ENCODE data around the gene SEC22B.
"Not testable (repeated sequence)": the region's sequence is repeated elsewhere in the genome, so short reads cannot be mapped to it uniquely, and the experiment has no call there.

DNA sequence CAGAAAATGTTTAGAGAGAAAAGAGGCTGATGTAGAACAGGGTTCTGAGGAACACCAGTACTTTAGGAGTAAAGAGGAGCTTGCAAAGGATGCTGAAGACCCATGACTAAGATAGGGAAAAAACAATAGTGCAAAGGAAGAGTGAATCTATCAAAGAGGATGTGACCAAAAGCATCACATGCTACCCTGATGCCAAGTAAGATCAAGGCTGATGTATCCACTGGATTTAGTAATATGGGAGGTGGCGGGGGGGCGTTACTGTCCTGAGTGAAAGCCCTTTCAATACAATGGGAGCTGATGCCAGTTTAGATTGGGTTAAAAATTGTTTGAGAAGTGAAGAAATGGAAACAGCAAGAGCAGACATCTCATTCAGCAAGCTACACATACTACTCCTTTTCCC lies 32.2 kb downstream of the SEC22B start:
- TF ChIP-seq, protein P1, sequence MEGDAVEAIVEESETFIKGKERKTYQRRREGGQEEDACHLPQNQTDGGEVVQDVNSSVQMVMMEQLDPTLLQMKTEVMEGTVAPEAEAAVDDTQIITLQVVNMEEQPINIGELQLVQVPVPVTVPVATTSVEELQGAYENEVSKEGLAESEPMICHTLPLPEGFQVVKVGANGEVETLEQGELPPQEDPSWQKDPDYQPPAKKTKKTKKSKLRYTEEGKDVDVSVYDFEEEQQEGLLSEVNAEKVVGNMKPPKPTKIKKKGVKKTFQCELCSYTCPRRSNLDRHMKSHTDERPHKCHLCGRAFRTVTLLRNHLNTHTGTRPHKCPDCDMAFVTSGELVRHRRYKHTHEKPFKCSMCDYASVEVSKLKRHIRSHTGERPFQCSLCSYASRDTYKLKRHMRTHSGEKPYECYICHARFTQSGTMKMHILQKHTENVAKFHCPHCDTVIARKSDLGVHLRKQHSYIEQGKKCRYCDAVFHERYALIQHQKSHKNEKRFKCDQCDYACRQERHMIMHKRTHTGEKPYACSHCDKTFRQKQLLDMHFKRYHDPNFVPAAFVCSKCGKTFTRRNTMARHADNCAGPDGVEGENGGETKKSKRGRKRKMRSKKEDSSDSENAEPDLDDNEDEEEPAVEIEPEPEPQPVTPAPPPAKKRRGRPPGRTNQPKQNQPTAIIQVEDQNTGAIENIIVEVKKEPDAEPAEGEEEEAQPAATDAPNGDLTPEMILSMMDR (IDR thresholded peaks at IDR 0.05): not testable (repeated sequence)
- not testable (repeated sequence) for TF ChIP-seq POLR2A (IDR thresholded peaks at IDR 0.05)

Data from adrenal gland (tissue), 5 donors.